HG02678 (cell line): ENCODE measurements around the gene B3GAT1.
"Not testable (repeated sequence)": the region's sequence is repeated elsewhere in the genome, so short reads cannot be mapped to it uniquely, and the experiment has no call there.

Experiments used
- ATAC-seq: cut with Tn5 transposase; IDR thresholded peaks from one replicate; pipeline ENCODE4 v1.9.1; 2021; ENCODE audit warnings: mild to moderate bottlenecking, moderate library complexity; ENCODE audit not compliant: unreplicated experiment

B3GAT1 gene

GRCh38 chr11:134358856-134359490, 53.1 kb downstream of the B3GAT1 start:
- ATAC-seq, result no peak

GRCh38 chr11:134358165-134358855, 53.7 kb downstream of the B3GAT1 start:
- no peak for ATAC-seq

- ATAC-seq, result no peak
Observed at GRCh38 chr11:134357545-134357839, 54.5 kb downstream of the B3GAT1 start.

GRCh38 chr11:134356656-134357544, 55.1 kb downstream of the B3GAT1 start:
- ATAC-seq, result no peak

GRCh38 chr11:134355656-134356055, 56.4 kb downstream of the B3GAT1 start:
- ATAC-seq, result no peak

GRCh38 chr11:134355136-134355535, 56.9 kb downstream of the B3GAT1 start:
- no peak for ATAC-seq

- ATAC-seq, result no peak
Observed at GRCh38 chr11:134352111-134352510, 59.9 kb downstream of the B3GAT1 start.

GRCh38 chr11:134350381-134350780, 61.7 kb downstream of the B3GAT1 start:
- ATAC-seq, result no peak

GRCh38 chr11:134349802-134350355, 62.2 kb downstream of the B3GAT1 start:
- no peak for ATAC-seq

- ATAC-seq, result no peak
Observed at GRCh38 chr11:134349109-134349801, 62.8 kb downstream of the B3GAT1 start.

GRCh38 chr11:134347441-134347840, 64.6 kb downstream of the B3GAT1 start:
- no peak for ATAC-seq

GRCh38 chr11:134346976-134347350, 65.1 kb downstream of the B3GAT1 start:
- no peak for ATAC-seq

- ATAC-seq, result no peak
Observed at GRCh38 chr11:134346101-134346975, 65.7 kb downstream of the B3GAT1 start.

- ATAC-seq, result no peak
Observed at GRCh38 chr11:134345237-134345550, 66.8 kb downstream of the B3GAT1 start.

GRCh38 chr11:134344497-134345236, 67.4 kb downstream of the B3GAT1 start:
- ATAC-seq, result not testable (repeated sequence)

- no peak for ATAC-seq
Observed at GRCh38 chr11:134343646-134344045, 68.4 kb downstream of the B3GAT1 start.

- ATAC-seq, result no peak
Observed at GRCh38 chr11:134342572-134343340, 69.3 kb downstream of the B3GAT1 start.

- ATAC-seq, result no peak
Observed at GRCh38 chr11:134341805-134342571, 70.1 kb downstream of the B3GAT1 start.
